HepG2 (cell line): ENCODE data around the gene BTN1A1. TPM values are rescaled to one million over a fixed set of nuclear protein-coding genes. Genes with fewer than 3 reads are reported as not detected.

Experiments
- ARID4A ChIP-seq: sonication (generic); formaldehyde crosslinking; IDR thresholded peaks from 2 replicates; pipeline ENCODE4 v1.5.0; 2020; ENCODE audit warnings: mild to moderate bottlenecking, missing genetic modification reagents, borderline replicate concordance
- CC2D1A ChIP-seq: sonication (generic); formaldehyde crosslinking; IDR thresholded peaks from 2 replicates; pipeline ENCODE4 v1.8.1; 2023; ENCODE audit warnings: mild to moderate bottlenecking, missing genetic modification reagents
- CHCHD3 ChIP-seq: sonication (generic); formaldehyde crosslinking; IDR thresholded peaks from 2 replicates; pipeline ENCODE4 v1.8.0; 2022; ENCODE audit warnings: mild to moderate bottlenecking, missing genetic modification reagents, moderate library complexity
- DR1 ChIP-seq: sonication (generic); formaldehyde crosslinking; IDR thresholded peaks from 2 replicates; pipeline ENCODE4 v1.8.0; 2021; ENCODE audit warnings: mild to moderate bottlenecking, missing genetic modification reagents, inconsistent platforms
- EED ChIP-seq: sonication (generic); formaldehyde crosslinking; IDR thresholded peaks from 2 replicates; pipeline ENCODE4 v1.5.0; 2020; ENCODE audit warnings: mild to moderate bottlenecking, missing genetic modification reagents
- ELF1 ChIP-seq: sonication (generic); formaldehyde crosslinking; IDR thresholded peaks from 2 replicates; pipeline ENCODE4 v1.4.0; 2020; ENCODE audit warnings: missing genetic modification reagents
- FOXK1 ChIP-seq: sonication (generic); formaldehyde crosslinking; IDR thresholded peaks from 2 replicates; pipeline ENCODE4 v1.4.0; 2020; ENCODE audit warnings: low read depth, missing genetic modification reagents, borderline replicate concordance
- HOXA7 ChIP-seq: sonication (generic); formaldehyde crosslinking; IDR thresholded peaks from 2 replicates; pipeline ENCODE4 v1.8.1; 2022; ENCODE audit warnings: mild to moderate bottlenecking, missing genetic modification reagents, moderate library complexity
- IRX3 ChIP-seq: sonication (generic); formaldehyde crosslinking; IDR thresholded peaks from 2 replicates; pipeline ENCODE4 v1.8.1; 2023; ENCODE audit warnings: mild to moderate bottlenecking, low read depth, missing genetic modification reagents, borderline replicate concordance
- LBX2 ChIP-seq: sonication (generic); formaldehyde crosslinking; IDR thresholded peaks from 2 replicates; pipeline ENCODE4 v1.5.0; 2020; ENCODE audit warnings: missing genetic modification reagents, mild to moderate bottlenecking, borderline replicate concordance
- MATR3 ChIP-seq: sonication (generic); formaldehyde crosslinking; IDR thresholded peaks from 2 replicates; pipeline ENCODE4 v1.4.0; 2020; ENCODE audit warnings: missing genetic modification reagents
- MXD4 ChIP-seq: IDR thresholded peaks from 2 replicates; pipeline ENCODE4 v1.6.1; 2016; ENCODE audit warnings: mild to moderate bottlenecking, missing biosample characterization, missing genetic modification reagents
- PHF5A ChIP-seq: IDR thresholded peaks from one replicate; pipeline ENCODE4 v1.6.1; 2018; ENCODE audit warnings: low read depth, missing genetic modification reagents; ENCODE audit not compliant: unreplicated experiment
- REXO4 ChIP-seq: sonication (generic); formaldehyde crosslinking; IDR thresholded peaks from 2 replicates; pipeline ENCODE4 v1.8.0; 2022; ENCODE audit warnings: missing genetic modification reagents, mild to moderate bottlenecking, borderline replicate concordance
- TCF7L2 ChIP-seq: IDR thresholded peaks from 2 replicates; pipeline ENCODE4 v1.6.1; 2011; ENCODE audit warnings: mild to moderate bottlenecking, low read depth, low read length, moderate library complexity
- THRA ChIP-seq: sonication (generic); formaldehyde crosslinking; IDR thresholded peaks from 2 replicates; pipeline ENCODE4 v1.4.0; 2020; ENCODE audit warnings: missing genetic modification reagents, borderline replicate concordance
- ZNF160 ChIP-seq: sonication (generic); formaldehyde crosslinking; IDR thresholded peaks from 2 replicates; pipeline ENCODE4 v1.8.0; 2022; ENCODE audit warnings: mild to moderate bottlenecking, inconsistent platforms, missing genetic modification reagents
- ZNF441 ChIP-seq: sonication (generic); formaldehyde crosslinking; IDR thresholded peaks from 2 replicates; pipeline ENCODE4 v1.7.0; 2021; ENCODE audit warnings: missing genetic modification reagents, borderline replicate concordance
- ZNF446 ChIP-seq: sonication (generic); formaldehyde crosslinking; IDR thresholded peaks from 2 replicates; pipeline ENCODE4 v1.5.0; 2020; ENCODE audit warnings: mild to moderate bottlenecking, missing genetic modification reagents
- ZNF792 ChIP-seq: IDR thresholded peaks from 2 replicates; pipeline ENCODE4 v1.6.1; 2016
- polyA plus RNA-seq, 8 experiments: library from polyadenylated mRNA; depleted of rRNA in 3 of 8; stranded (reverse) in 7 of 8; unstranded in 1 of 8; fragments of >200 nt; fragmentation: Illumina TruSeq in 4 of 8; extraction: Trizol in 4 of 8; gene quantifications; 2 replicates each; pipeline versions ENCODE4 v1.2.1 to v1.2.3, GENCODE V29; 2011 to 2016; ENCODE audit warnings: low read depth in 4 of 8, missing spikeins in 1 of 8, mixed read lengths in 1 of 8; ENCODE audit not compliant: insufficient read depth in 1 of 8
- total RNA-seq, 5 experiments: library from RNA; depleted of rRNA; stranded (reverse); fragments of >200 nt; fragmentation: Illumina TruSeq; extraction: Trizol; gene quantifications; 2 replicates each; pipeline ENCODE4 v1.2.3, GENCODE V29; 2016; ENCODE audit warnings: low read depth in 1 of 5

Gene BTN1A1
- total and polyA plus RNA-seq, 2 of the 13 experiments (the other 11 are each of a cell fraction or from before 2014, with no cell fraction given), result 0.04 TPM; not detected in 1

GRCh38 chr6:26537846-26538571 lies 37.9 kb downstream of the BTN1A1 start, which contains the start of gene HMGN4 (continued):
- TF ChIP-seq IRX3 (CRISPR knock-in tag) (no peak; the same call in 1 of the 2 replicates), DR1 (peak; percentile 58; the same call in 1 of the 2 replicates), MXD4 (no peak), LBX2 (CRISPR knock-in tag) (no peak; the same call in 1 of the 2 replicates), CHCHD3 (CRISPR knock-in tag) (no peak), ZNF441 (CRISPR knock-in tag) (no peak; the same call in 1 of the 2 replicates), PHF5A (CRISPR knock-in tag) (no peak), THRA (no peak), ELF1 (CRISPR knock-in tag) (peak; percentile 91), TCF7L2 (no peak), REXO4 (no peak), ZNF160 (peak; percentile 40; the same call in 1 of the 2 replicates), HOXA7 (no peak), ZNF446 (CRISPR knock-in tag) (no peak; the same call in 1 of the 2 replicates), FOXK1 (CRISPR knock-in tag) (peak; percentile 58; the same call in 1 of the 2 replicates), ARID4A (CRISPR knock-in tag) (peak; percentile 78; the same call in 1 of the 2 replicates), ZNF792 (CRISPR knock-in tag) (peak; percentile 43; the same call in 1 of the 2 replicates), CC2D1A (no peak), EED (CRISPR knock-in tag) (0 out of 2 replicates have a peak, but pooled peaks have one; percentile 30), MATR3 (no peak)
